ENCODE measurements around the gene ERICH3.

DNA sequence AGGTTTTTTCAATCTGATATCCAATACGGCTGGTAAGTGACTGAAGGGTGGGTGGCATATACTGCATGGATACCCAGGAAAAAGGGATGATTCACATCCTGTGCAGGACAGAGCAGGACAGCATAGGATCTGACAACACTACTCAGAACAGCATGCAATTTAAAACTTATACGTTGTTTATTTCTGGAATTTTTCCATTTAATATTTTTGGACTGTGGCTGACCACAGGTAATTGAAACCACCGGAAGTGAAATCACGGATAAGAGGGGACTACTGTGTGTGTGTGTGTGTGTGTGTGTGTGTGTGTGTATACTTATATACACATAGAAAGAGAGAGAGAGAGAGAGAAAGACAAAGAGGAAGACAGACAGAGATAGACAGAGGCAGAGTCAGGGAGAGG lies 23.0 kb downstream of the ERICH3 start:
- TF ChIP-seq CTCF (IDR thresholded peaks at IDR 0.05; ENCODE audit: low read depth, low read length, missing input control) = no peak
- no peak for TF ChIP-seq REST (IDR thresholded peaks at IDR 0.05)
- TF ChIP-seq JUND (IDR thresholded peaks at IDR 0.05) = no peak
- TF ChIP-seq RAD21 (IDR thresholded peaks at IDR 0.05) = no peak
- no peak for TF ChIP-seq NR2F2 (IDR thresholded peaks at IDR 0.05)
- TF ChIP-seq, protein P1, sequence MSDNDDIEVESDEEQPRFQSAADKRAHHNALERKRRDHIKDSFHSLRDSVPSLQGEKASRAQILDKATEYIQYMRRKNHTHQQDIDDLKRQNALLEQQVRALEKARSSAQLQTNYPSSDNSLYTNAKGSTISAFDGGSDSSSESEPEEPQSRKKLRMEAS (IDR thresholded peaks at IDR 0.05) = no peak
- no peak for TF ChIP-seq SP1 (IDR thresholded peaks at IDR 0.05)
- TF ChIP-seq YY1 (IDR thresholded peaks at IDR 0.05) = no peak
- no peak for TF ChIP-seq RXRA (IDR thresholded peaks at IDR 0.05)
- no peak for TF ChIP-seq ZBTB33 (IDR thresholded peaks at IDR 0.05)

Data from liver (tissue), 3 donors.